Liver (tissue), 3 donors: ENCODE data around the gene ST6GALNAC5.

Experiments used
- EGR1 ChIP-seq, 2 donors: IDR thresholded peaks; 2 replicates each; pipeline ENCODE4 v1.6.1; 2016 to 2018; ENCODE audit warnings: antibody characterized with exemption in 2 of 2, low read depth in 2 of 2
- FOXA1 ChIP-seq: IDR thresholded peaks from 2 replicates; pipeline ENCODE4 v1.6.1; 2016; ENCODE audit warnings: antibody characterized with exemption
- GABPA ChIP-seq, 2 donors: IDR thresholded peaks in 1 of 2; conservative IDR thresholded peaks in 1 of 2; 2 replicates each; pipeline ENCODE4 v1.6.1; 2016; ENCODE audit warnings: antibody characterized with exemption in 2 of 2, mild to moderate bottlenecking in 1 of 2, moderate library complexity in 1 of 2
- HNF4G ChIP-seq: IDR thresholded peaks from 2 replicates; pipeline ENCODE4 v1.6.1; 2016; ENCODE audit warnings: antibody characterized with exemption
- JUND ChIP-seq, 2 donors: IDR thresholded peaks; 2 replicates each; pipeline ENCODE4 v1.6.1; 2016; ENCODE audit warnings: antibody characterized with exemption in 2 of 2
- RAD21 ChIP-seq, 2 donors: IDR thresholded peaks; 2 replicates each; pipeline ENCODE4 v1.6.1; 2016; ENCODE audit warnings: antibody characterized with exemption in 2 of 2, mild to moderate bottlenecking in 2 of 2
- REST ChIP-seq: IDR thresholded peaks from 2 replicates; pipeline ENCODE4 v1.6.1; 2016; ENCODE audit warnings: antibody characterized with exemption, mild to moderate bottlenecking
- RXRA ChIP-seq, 2 donors: IDR thresholded peaks; 2 replicates each; pipeline ENCODE4 v1.6.1; 2017 to 2018; ENCODE audit warnings: antibody characterized with exemption in 2 of 2, mild to moderate bottlenecking in 1 of 2
- SP1 ChIP-seq: IDR thresholded peaks from 2 replicates; pipeline ENCODE4 v1.6.1; 2018; ENCODE audit warnings: antibody characterized with exemption, mild to moderate bottlenecking
- TAF1 ChIP-seq: conservative IDR thresholded peaks from 2 replicates; pipeline ENCODE4 v1.6.1; 2016; ENCODE audit warnings: antibody characterized with exemption, mild to moderate bottlenecking
- YY1 ChIP-seq: IDR thresholded peaks from 2 replicates; pipeline ENCODE4 v1.6.1; 2016; ENCODE audit warnings: antibody characterized with exemption, mild to moderate bottlenecking
- TF ChIP-seq, protein P1 (sequence below): IDR thresholded peaks from 2 replicates; pipeline ENCODE4 v1.6.1; 2016; ENCODE audit warnings: antibody characterized with exemption
- TF ChIP-seq, protein P2 (sequence below): fragments of 150-350 bp; IDR thresholded peaks from 2 replicates; pipeline ENCODE4 v1.5.1; 2017; ENCODE audit warnings: improper control_type of control experiment, low read depth, low read length; ENCODE audit not compliant: missing input control
- TF ChIP-seq, protein P3 (sequence below): IDR thresholded peaks from 2 replicates; pipeline ENCODE4 v1.6.1; 2016; ENCODE audit warnings: antibody characterized with exemption
- donor health status: healthy.
- donor health status: healthy.

DNA sequence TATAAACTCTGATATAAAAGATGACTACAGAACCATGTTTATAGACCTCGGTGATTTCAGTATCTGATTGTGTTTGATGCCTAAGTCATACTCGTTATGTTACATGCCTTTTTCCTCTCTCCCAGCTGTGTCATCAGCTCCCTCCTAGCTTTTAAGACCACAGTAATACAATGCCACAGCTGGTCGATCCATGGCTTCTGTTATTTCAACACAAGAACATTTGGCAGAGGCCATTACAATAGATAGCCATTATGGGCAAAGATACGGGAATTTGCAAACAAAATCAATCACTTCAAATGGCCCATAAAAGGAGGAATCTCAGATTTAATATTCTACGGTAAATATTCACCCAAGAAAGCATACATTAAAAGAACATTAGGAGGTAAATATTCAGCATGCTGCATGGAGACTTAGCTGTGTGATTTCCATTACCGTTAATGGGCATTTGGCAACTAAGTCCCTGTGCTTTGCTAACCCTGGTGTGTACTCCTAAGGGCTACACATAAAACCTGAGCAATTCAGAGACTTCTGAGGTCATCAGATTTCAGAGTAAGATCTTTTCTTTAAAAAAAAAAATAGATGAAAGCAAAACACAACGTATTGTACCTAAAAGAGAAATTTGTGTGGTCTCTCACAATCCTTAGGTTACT is 198.5 kb downstream of the ST6GALNAC5 start:
- TF ChIP-seq, protein P1, sequence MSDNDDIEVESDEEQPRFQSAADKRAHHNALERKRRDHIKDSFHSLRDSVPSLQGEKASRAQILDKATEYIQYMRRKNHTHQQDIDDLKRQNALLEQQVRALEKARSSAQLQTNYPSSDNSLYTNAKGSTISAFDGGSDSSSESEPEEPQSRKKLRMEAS: no peak
- TF ChIP-seq, protein P2, sequence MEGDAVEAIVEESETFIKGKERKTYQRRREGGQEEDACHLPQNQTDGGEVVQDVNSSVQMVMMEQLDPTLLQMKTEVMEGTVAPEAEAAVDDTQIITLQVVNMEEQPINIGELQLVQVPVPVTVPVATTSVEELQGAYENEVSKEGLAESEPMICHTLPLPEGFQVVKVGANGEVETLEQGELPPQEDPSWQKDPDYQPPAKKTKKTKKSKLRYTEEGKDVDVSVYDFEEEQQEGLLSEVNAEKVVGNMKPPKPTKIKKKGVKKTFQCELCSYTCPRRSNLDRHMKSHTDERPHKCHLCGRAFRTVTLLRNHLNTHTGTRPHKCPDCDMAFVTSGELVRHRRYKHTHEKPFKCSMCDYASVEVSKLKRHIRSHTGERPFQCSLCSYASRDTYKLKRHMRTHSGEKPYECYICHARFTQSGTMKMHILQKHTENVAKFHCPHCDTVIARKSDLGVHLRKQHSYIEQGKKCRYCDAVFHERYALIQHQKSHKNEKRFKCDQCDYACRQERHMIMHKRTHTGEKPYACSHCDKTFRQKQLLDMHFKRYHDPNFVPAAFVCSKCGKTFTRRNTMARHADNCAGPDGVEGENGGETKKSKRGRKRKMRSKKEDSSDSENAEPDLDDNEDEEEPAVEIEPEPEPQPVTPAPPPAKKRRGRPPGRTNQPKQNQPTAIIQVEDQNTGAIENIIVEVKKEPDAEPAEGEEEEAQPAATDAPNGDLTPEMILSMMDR: no peak
- no peak for TF ChIP-seq SP1
- TF ChIP-seq EGR1 (IDR thresholded peaks at IDR 0.05; ENCODE audit: low read depth in 2 of 2): no peak
- TF ChIP-seq FOXA1: no peak
- no peak for TF ChIP-seq HNF4G
- TF ChIP-seq, protein P3, sequence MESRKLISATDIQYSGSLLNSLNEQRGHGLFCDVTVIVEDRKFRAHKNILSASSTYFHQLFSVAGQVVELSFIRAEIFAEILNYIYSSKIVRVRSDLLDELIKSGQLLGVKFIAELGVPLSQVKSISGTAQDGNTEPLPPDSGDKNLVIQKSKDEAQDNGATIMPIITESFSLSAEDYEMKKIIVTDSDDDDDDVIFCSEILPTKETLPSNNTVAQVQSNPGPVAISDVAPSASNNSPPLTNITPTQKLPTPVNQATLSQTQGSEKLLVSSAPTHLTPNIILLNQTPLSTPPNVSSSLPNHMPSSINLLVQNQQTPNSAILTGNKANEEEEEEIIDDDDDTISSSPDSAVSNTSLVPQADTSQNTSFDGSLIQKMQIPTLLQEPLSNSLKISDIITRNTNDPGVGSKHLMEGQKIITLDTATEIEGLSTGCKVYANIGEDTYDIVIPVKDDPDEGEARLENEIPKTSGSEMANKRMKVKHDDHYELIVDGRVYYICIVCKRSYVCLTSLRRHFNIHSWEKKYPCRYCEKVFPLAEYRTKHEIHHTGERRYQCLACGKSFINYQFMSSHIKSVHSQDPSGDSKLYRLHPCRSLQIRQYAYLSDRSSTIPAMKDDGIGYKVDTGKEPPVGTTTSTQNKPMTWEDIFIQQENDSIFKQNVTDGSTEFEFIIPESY: no peak
- no peak for TF ChIP-seq REST
- TF ChIP-seq TAF1: no peak
- TF ChIP-seq JUND (IDR thresholded peaks at IDR 0.05): no peak
- TF ChIP-seq GABPA (IDR thresholded peaks at IDR 0.05 in 1 of 2, conservative IDR thresholded peaks at IDR 0.05 in 1 of 2): no peak
- no peak for TF ChIP-seq YY1
- no peak for TF ChIP-seq RXRA (IDR thresholded peaks at IDR 0.05)
- no peak for TF ChIP-seq RAD21 (IDR thresholded peaks at IDR 0.05)
